ENCODE measurements around the gene ATP9A.

GRCh38 chr20:51734876-51735720, 33.1 kb downstream of the ATP9A start:
- no peak for TF ChIP-seq SIN3A (IDR thresholded peaks at IDR 0.05; ENCODE audit: borderline replicate concordance, insufficient read depth, low read length)
- no peak for TF ChIP-seq REST (IDR thresholded peaks at IDR 0.05; ENCODE audit: insufficient read depth in 1 of 2, low read depth in 2 of 2, low read length in 2 of 2)
- no peak for TF ChIP-seq TAF1 (IDR thresholded peaks at IDR 0.05; ENCODE audit: borderline replicate concordance, insufficient read depth, low read length)

All from PFSK-1 (cell line).